Mucosa of stomach (tissue), 1 donor: ENCODE data around the gene GSPT1.
"Not testable (repeated sequence)": the region's sequence is repeated elsewhere in the genome, so short reads cannot be mapped to it uniquely, and the experiment has no call there.

ENCODE experiments used
- H3K27me3 ChIP-seq: one replicate; pipeline ENCODE4 v1.7.0; 2013; ENCODE audit warnings: mild to moderate bottlenecking, low read length; ENCODE audit not compliant: control insufficient read depth, insufficient read depth
- H3K36me3 ChIP-seq: one replicate; pipeline ENCODE4 v1.7.0; 2013; ENCODE audit warnings: low read length; ENCODE audit not compliant: control insufficient read depth, insufficient read depth
- H3K4me1 ChIP-seq: one replicate; pipeline ENCODE4 v1.7.0; 2013; ENCODE audit warnings: mild to moderate bottlenecking, low read length; ENCODE audit not compliant: control insufficient read depth, insufficient read depth
- H3K4me3 ChIP-seq: one replicate; pipeline ENCODE4 v1.7.0; 2013; ENCODE audit warnings: low read length
- H3K9ac ChIP-seq: one replicate; pipeline ENCODE4 v1.7.0; 2013; ENCODE audit warnings: mild to moderate bottlenecking, low read length, moderate library complexity
- H3K9me3 ChIP-seq: one replicate; pipeline ENCODE4 v1.7.0; 2013; ENCODE audit warnings: mild to moderate bottlenecking, low read length, moderate library complexity; ENCODE audit not compliant: control insufficient read depth
- donor health status: Pancreatic carcinoma.

Gene GSPT1

GRCh38 chr16:11843861-11844260 is 71.9 kb downstream of the GSPT1 start:
- no peaks in the 10 kb centered on the region for H3K4me1 ChIP-seq
- H3K4me3 ChIP-seq, result no peak overlapping the region
- no peaks in the 10 kb centered on the region for H3K9me3 ChIP-seq
- H3K9ac ChIP-seq, result no peak overlapping the region
- H3K27me3 ChIP-seq, result no peaks in the 10 kb centered on the region
- H3K36me3 ChIP-seq, result peaks cover 19% of the 10 kb centered on the region

GRCh38 chr16:11843206-11843605 is 72.5 kb downstream of the GSPT1 start:
- H3K4me3 ChIP-seq, result no peak overlapping the region
- H3K9ac ChIP-seq, result no peak overlapping the region
- H3K9me3 ChIP-seq, result no peaks in the 10 kb centered on the region
- H3K36me3 ChIP-seq, result peaks cover 19% of the 10 kb centered on the region
- no peaks in the 10 kb centered on the region for H3K27me3 ChIP-seq
- H3K4me1 ChIP-seq, result no peaks in the 10 kb centered on the region

DNA sequence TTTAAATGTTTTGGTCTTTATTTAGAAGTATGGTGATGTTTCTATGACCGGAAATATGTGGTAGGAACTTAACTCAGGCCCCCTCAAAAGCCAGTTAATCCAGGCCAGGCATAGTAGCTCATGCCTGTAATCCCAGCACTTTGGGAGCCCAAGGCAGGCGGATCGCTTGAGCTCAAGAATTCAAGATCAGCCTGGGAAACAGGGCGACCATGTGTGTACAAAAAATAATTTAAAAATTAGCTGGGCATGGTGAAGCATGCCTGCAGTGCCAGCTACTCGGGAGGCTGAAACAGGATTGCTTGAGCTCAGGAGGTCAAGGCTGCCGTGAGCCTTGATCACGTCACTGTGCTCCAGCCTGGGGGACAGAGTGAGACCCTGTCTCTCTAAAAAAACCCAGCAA is 74.7 kb downstream of the GSPT1 start:
- no peaks in the 10 kb centered on the region for H3K9me3 ChIP-seq
- H3K4me3 ChIP-seq, result no peak overlapping the region
- H3K36me3 ChIP-seq, result peaks cover 25% of the 10 kb centered on the region

GRCh38 chr16:11836650-11837244 is 79.0 kb downstream of the GSPT1 start:
- Histone ChIP-seq H3K4me3 (no peak overlapping the region), H3K9me3 (no peaks in the 10 kb centered on the region), H3K9ac (no peak overlapping the region), H3K36me3 (peaks cover 14% of the 10 kb centered on the region), H3K27me3 (no peaks in the 10 kb centered on the region), H3K4me1 (no peaks in the 10 kb centered on the region)

More for the DNA sequence above, 74.7 kb downstream of the GSPT1 start:
- Histone ChIP-seq H3K27me3 (no peaks in the 10 kb centered on the region), H3K9ac (no peak overlapping the region), H3K4me1 (no peaks in the 10 kb centered on the region)

DNA sequence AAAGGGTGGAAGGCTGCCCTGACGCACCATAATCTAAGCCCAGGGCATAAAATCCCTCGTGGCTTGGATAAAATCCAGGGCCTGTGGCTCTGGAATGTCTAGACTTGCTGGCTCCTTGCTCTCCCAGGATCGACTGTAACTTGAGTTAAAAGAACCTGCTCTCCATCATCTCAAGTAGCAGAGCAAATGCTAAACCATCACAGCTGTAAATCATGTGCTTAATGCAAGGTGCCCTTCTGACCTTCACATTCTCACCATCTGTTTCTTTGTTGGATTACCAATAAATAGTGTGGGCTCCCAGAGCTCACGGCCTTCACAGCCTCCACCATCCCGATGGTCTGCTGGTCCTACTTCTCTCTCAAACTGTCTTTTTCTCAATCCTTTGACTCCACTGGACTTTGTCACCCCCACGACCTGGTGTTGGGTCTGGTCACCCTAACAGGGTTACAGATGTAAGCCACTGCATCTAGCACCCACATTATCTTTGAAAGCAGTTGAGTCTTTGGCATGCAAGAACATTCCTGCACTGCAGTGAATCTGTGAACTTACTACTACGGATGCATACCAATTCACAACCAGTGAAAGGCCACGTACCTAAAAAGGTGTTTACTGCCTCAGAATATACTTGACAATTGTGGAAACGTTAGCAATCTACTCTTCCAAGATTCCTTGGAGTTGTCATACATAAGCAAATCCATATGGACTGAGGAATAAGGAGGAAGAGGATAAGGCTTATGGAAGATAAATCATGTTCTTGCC is 79.7 kb downstream of the GSPT1 start:
- Histone ChIP-seq H3K9ac (no peak overlapping the region), H3K36me3 (peaks cover 14% of the 10 kb centered on the region), H3K4me1 (no peaks in the 10 kb centered on the region), H3K9me3 (no peaks in the 10 kb centered on the region), H3K27me3 (no peaks in the 10 kb centered on the region), H3K4me3 (no peak overlapping the region)

GRCh38 chr16:11835309-11835708 is 80.4 kb downstream of the GSPT1 start:
- H3K36me3 ChIP-seq, result peaks cover 14% of the 10 kb centered on the region
- no peaks in the 10 kb centered on the region for H3K4me1 ChIP-seq
- no peak overlapping the region for H3K9ac ChIP-seq
- H3K27me3 ChIP-seq, result no peaks in the 10 kb centered on the region
- H3K4me3 ChIP-seq, result no peak overlapping the region
- no peaks in the 10 kb centered on the region for H3K9me3 ChIP-seq

DNA sequence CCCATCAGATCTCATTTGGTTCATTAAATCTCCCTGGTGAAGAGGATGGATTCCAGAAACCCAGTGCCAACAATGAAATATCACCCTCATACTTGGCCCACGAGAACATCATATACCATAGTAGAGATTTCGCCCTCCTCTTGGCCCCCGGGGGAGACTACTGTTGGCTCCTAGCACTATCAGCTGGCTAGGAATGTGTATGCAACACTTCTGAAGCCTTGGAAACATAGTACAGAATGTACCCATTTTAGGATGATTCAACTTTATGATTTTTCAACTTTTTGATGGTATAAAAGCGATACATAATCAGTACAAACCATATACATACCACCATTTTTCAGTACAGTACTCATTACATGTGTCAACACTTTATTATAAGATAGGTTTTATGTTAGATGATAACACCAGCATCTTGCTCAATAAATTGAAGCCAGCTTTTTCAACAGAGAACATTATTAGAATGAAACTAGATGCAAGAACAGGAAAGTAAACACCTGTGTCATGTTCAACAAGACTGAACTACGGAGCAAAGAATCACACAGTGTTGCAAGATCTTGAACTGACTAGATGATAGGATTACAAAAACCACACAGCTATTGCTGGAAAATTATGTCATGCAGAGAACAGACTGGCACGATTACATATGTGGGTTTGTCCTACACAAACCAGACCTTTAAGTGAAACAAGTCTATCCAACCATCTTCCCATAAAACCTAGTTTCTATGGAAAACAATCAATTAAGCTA is 81.6 kb downstream of the GSPT1 start:
- Histone ChIP-seq H3K9ac (no peak overlapping the region), H3K27me3 (no peaks in the 10 kb centered on the region), H3K4me1 (no peaks in the 10 kb centered on the region), H3K9me3 (no peaks in the 10 kb centered on the region), H3K4me3 (no peak overlapping the region), H3K36me3 (peaks cover 6% of the 10 kb centered on the region)

GRCh38 chr16:11828696-11829095 is 87.1 kb downstream of the GSPT1 start:
- H3K9me3 ChIP-seq, result no peaks in the 10 kb centered on the region
- H3K36me3 ChIP-seq, result no peaks in the 10 kb centered on the region
- no peaks in the 10 kb centered on the region for H3K27me3 ChIP-seq
- H3K4me1 ChIP-seq, result peaks cover 7% of the 10 kb centered on the region
- H3K4me3 ChIP-seq, result no peak overlapping the region
- H3K9ac ChIP-seq, result no peak overlapping the region

- H3K9ac ChIP-seq, H3K27me3 ChIP-seq, H3K36me3 ChIP-seq, H3K4me1 ChIP-seq, H3K4me3 ChIP-seq, H3K9me3 ChIP-seq: not testable (repeated sequence)
Measured at GRCh38 chr16:11825520-11826165, 90.1 kb downstream of the GSPT1 start.

GRCh38 chr16:11824362-11824761 is 91.4 kb downstream of the GSPT1 start:
- H3K9me3 ChIP-seq, result no peaks in the 10 kb centered on the region

GRCh38 chr16:11823645-11824044 is 92.1 kb downstream of the GSPT1 start:
- H3K36me3 ChIP-seq, H3K4me1 ChIP-seq, H3K27me3 ChIP-seq, H3K4me3 ChIP-seq, H3K9ac ChIP-seq, H3K9me3 ChIP-seq: not testable (repeated sequence)

More at GRCh38 chr16:11824362-11824761, 91.4 kb downstream of the GSPT1 start:
- Histone ChIP-seq H3K4me3 (no peak overlapping the region), H3K27me3 (no peaks in the 10 kb centered on the region), H3K36me3 (no peaks in the 10 kb centered on the region), H3K9ac (no peak overlapping the region), H3K4me1 (peaks cover 7% of the 10 kb centered on the region)

DNA sequence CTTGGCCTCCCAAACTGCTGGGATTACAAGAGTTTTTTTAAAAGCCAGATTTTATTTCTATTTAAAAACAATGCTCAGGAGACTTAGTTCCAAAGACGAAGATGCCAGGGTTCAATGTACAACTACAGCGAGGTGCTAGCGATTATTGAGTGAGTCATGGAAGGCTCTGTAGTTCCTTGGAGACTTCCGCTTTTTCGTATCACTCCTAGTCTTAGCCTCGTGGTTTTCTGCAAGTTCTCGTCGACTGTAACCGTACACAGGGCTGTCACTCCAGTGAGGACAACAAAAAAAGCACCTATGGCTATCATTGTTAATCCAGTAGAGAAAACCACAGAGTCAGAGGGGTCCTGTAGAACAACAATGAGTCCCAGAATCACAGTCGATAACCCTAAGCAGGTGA is 96.0 kb downstream of the GSPT1 start:
- Histone ChIP-seq H3K9ac (no peak overlapping the region), H3K36me3 (no peaks in the 10 kb centered on the region), H3K9me3 (no peaks in the 10 kb centered on the region), H3K4me3 (no peak overlapping the region), H3K4me1 (peaks cover 6% of the 10 kb centered on the region), H3K27me3 (no peaks in the 10 kb centered on the region)
